Common myeloid progenitor, CD34-positive (primary cell): ENCODE measurements around the gene KRT78. TPM values are rescaled to one million over a fixed set of nuclear protein-coding genes. Genes with fewer than 3 reads are reported as not detected.

Experiments used
- CTCF ChIA-PET: fragments of 350-600 bp; sonication (Branson Sonifier 250); formaldehyde crosslinking; loops from one replicate; lab custom pipeline; 2021; ENCODE audit warnings: antibody characterized with exemption; lab: Charles Lee
- POLR2A ChIA-PET: fragments of 350-600 bp; sonication (Branson Sonifier 250); formaldehyde crosslinking; loops from one replicate; lab custom pipeline; 2021; ENCODE audit warnings: antibody characterized with exemption; lab: Charles Lee
- DNase-seq, 3 donors: peaks; one replicate each; pipeline versions ENCODE4 v3.0.0 to v3.0.0-alpha.2; 2013
- H3K27ac ChIP-seq, 2 experiments: 1 replicate in 1 of 2; 2 replicates in 1 of 2; pipeline ENCODE4 v1.7.0; 2013; ENCODE audit warnings: inconsistent platforms in 2 of 2, low read length in 2 of 2, mild to moderate bottlenecking in 2 of 2, low read depth in 1 of 2, moderate library complexity in 1 of 2; ENCODE audit not compliant: severe bottlenecking in 2 of 2, insufficient read depth in 1 of 2, poor library complexity in 1 of 2
- H3K27me3 ChIP-seq, 5 experiments: replicated peaks in 2 of 5; 1 replicate in 3 of 5; 2 replicates in 2 of 5; pipeline versions ENCODE4 v1.6.1 to v1.7.0; 2013; ENCODE audit warnings: low read length in 4 of 5, mild to moderate bottlenecking in 2 of 5, moderate library complexity in 2 of 5, inconsistent platforms in 1 of 5; ENCODE audit not compliant: insufficient read depth in 5 of 5, control insufficient read depth in 4 of 5
- H3K36me3 ChIP-seq, 4 experiments: 1 replicate in 2 of 4; 2 replicates in 2 of 4; pipeline versions ENCODE4 v1.6.1 to v1.7.0; 2013; ENCODE audit warnings: low read length in 3 of 4, control low read depth in 1 of 4, mild to moderate bottlenecking in 1 of 4; ENCODE audit not compliant: control insufficient read depth in 4 of 4, insufficient read depth in 4 of 4
- H3K4me1 ChIP-seq, 4 experiments: 1 replicate in 3 of 4; 2 replicates in 1 of 4; pipeline versions ENCODE4 v1.6.1 to v1.7.1; 2013; ENCODE audit warnings: low read length in 3 of 4, mild to moderate bottlenecking in 3 of 4, control low read depth in 1 of 4, inconsistent platforms in 1 of 4, moderate library complexity in 1 of 4; ENCODE audit not compliant: control insufficient read depth in 4 of 4, insufficient read depth in 4 of 4; ENCODE audit errors: control extremely low read depth in 1 of 4
- H3K4me3 ChIP-seq, 7 experiments: 1 replicate in 4 of 7; 2 replicates in 3 of 7; pipeline versions ENCODE4 v1.5.1 to v1.7.0; 2013; ENCODE audit warnings: mild to moderate bottlenecking in 7 of 7, low read length in 6 of 7, moderate library complexity in 6 of 7, inconsistent platforms in 2 of 7, low read depth in 2 of 7, control low read depth in 1 of 7; ENCODE audit not compliant: insufficient read depth in 4 of 7, control insufficient read depth in 1 of 7; ENCODE audit errors: extremely low read depth in 1 of 7
- H3K9me3 ChIP-seq, 5 experiments: 1 replicate in 4 of 5; 2 replicates in 1 of 5; pipeline versions ENCODE4 v1.6.1 to v1.7.1; 2013; ENCODE audit warnings: low read length in 4 of 5, mild to moderate bottlenecking in 2 of 5, inconsistent platforms in 1 of 5, low read depth in 1 of 5, moderate library complexity in 1 of 5; ENCODE audit not compliant: control insufficient read depth in 4 of 5, insufficient read depth in 2 of 5; ENCODE audit errors: control extremely low read depth in 1 of 5
- WGBS: methylation state at CpG from one replicate; pipeline ENCODE4 v1.1.5; 2013; ENCODE audit not compliant: insufficient coverage; 5-methylcytosine and 5-hydroxymethylcytosine counted together
- polyA plus RNA-seq: library from polyadenylated mRNA; unstranded; fragments of 120-200 nt; gene quantifications from one replicate; pipeline ENCODE4 v1.2.1, GENCODE V29; 2013

Gene KRT78
- polyA plus RNA-seq, result not detected

DNA sequence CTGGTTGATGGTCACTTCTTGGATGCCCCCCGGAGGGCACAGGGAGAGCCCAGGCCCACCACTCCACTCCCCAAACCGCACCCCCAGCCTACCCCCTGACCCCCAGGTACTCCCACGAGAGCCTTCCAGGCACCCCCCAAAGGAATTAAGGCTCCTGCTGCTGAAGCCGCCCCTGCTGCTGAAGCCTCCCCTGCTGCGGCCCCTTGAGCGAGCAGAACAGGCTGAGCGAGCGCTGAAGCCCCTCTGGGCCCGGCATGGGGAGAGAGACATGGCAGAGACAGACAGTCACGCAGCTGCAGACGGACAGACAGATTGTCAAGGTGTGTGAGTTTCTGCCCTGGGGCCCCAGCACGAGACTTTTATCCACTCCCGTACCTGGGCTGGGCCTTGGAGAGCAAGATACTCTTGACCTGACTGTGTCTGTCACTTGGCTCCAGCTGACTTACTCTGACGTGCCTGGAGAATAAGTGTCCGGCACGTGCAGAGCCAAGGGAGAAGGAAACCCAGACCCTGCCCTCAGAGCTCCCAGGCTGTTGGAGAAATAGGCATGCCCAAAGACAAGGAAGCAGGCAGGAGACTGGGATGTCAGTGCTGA is at the start of gene KRT78:
KRT78 (minus strand) TSS at position 334 of the 595 bp plus-strand sequence; CDS start at position 270, 64 bp downstream.
- ChIA-PET POLR2A (no interaction called here), CTCF (no interaction called here)
- H3K4me3 ChIP-seq, result no peak within 1 kb of the TSS
- H3K27me3 ChIP-seq, result peaks cover 0 to 11% (median 5%) of the 10 kb centered on the region in 5 experiments
- 96% methylated on average over 13 of the region's 16 CpGs for WGBS
- H3K9me3 ChIP-seq, result no peaks in the 10 kb centered on the region
- no peaks in the 10 kb centered on the region for H3K36me3 ChIP-seq
- no peaks in the 10 kb centered on the region for H3K4me1 ChIP-seq
- no peak for DNase-seq
- H3K27ac ChIP-seq, result no peak within 1 kb of the TSS

- H3K27me3 ChIP-seq, result no peaks in the 10 kb centered on the region
- DNase-seq, result no peak
- H3K4me3 ChIP-seq, result no peak overlapping the region
- WGBS, result 100% methylated on average over 2 of the region's 3 CpGs
- CTCF ChIA-PET, result interaction anchor here (0.8 to 6.4 kb wide), 13 partner anchors 11 to 83 kb away, joined by 3 to 47 read pairs (median 5); no protein-coding TSS in a partner anchor
- no peaks in the 10 kb centered on the region for H3K9me3 ChIP-seq
- no peaks in the 10 kb centered on the region for H3K36me3 ChIP-seq
- POLR2A ChIA-PET, result no interaction called here
- H3K4me1 ChIP-seq, result no peaks in the 10 kb centered on the region
- no peak overlapping the region for H3K27ac ChIP-seq
Measured at GRCh38 chr12:52896190-52897100, 47.7 kb upstream of the KRT78 start.

- ChIA-PET POLR2A (interaction anchor here (0.6 kb wide), 1 partner anchor 22 kb away, joined by 3 read pairs; no protein-coding TSS in a partner anchor), CTCF (interaction anchor here (1.4 to 6.4 kb wide), 8 partner anchors 10 to 84 kb away, joined by 3 to 47 read pairs (median 5); no protein-coding TSS in a partner anchor)
- H3K27me3 ChIP-seq, result no peaks in the 10 kb centered on the region
Measured at GRCh38 chr12:52895726-52896189, 47.0 kb upstream of the KRT78 start.

DNA sequence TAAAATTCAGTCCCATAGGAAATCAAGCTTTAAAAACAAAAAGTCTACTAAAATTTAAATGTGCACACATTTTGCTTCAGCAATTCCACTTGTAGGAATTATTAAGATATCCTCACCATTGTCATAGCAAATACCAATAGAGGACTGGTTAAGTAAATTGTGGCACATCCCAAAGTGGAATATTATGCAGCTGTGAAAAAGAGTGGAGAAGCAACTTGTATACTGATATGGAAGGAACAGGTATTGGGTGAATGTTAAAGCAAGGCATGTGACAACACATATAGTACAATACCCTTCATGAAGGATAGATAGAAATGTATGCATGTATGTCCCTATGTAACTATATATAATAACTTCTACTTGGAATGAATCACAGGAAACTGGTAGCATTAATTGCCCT is 44.2 kb upstream of the KRT78 start:
- Histone ChIP-seq H3K27me3 (no peaks in the 10 kb centered on the region), H3K27ac (no peak overlapping the region), H3K36me3 (no peaks in the 10 kb centered on the region), H3K4me1 (no peaks in the 10 kb centered on the region), H3K4me3 (no peak overlapping the region), H3K9me3 (no peaks in the 10 kb centered on the region)
- ChIA-PET POLR2A (no interaction called here), CTCF (interaction anchor here (1.1 to 2.3 kb wide), 4 partner anchors 8 to 88 kb away, joined by 3 to 8 read pairs (median 4); no protein-coding TSS in a partner anchor)
- DNase-seq, result no peak

More at GRCh38 chr12:52895726-52896189, 47.0 kb upstream of the KRT78 start:
- Histone ChIP-seq H3K9me3 (no peaks in the 10 kb centered on the region), H3K4me3 (no peak overlapping the region), H3K36me3 (no peaks in the 10 kb centered on the region), H3K27ac (no peak overlapping the region), H3K4me1 (no peaks in the 10 kb centered on the region)
- no CpG with 5 or more reads among the region's 2 CpGs for WGBS
- DNase-seq, result no peak

GRCh38 chr12:52892207-52892852 is 43.5 kb upstream of the KRT78 start:
- H3K36me3 ChIP-seq, result no peaks in the 10 kb centered on the region
- WGBS, result 100% methylated on average over 2 of the region's 7 CpGs
- CTCF ChIA-PET, result interaction anchor here (1.1 to 2.3 kb wide), 4 partner anchors 8 to 88 kb away, joined by 3 to 8 read pairs (median 4); no protein-coding TSS in a partner anchor

DNA sequence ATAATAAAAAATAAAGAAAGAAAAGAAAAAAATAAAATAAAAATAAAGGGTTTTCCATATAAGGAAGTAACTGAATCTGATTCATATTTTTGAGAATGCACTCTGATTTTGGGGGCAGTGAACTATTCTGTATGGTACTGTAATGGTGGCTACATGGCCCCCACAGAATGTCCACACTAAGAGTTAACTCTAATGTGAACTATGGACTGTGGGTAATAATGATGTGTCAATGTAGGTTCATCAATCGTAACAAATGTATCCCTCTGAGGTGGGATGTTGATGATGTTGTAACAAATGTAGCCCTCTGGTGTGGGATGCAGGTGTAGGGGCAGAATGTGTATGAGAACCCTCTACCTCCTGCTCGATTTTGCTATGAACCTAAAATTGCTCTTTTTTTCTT is 42.2 kb upstream of the KRT78 start:
- POLR2A ChIA-PET, result no interaction called here
- Histone ChIP-seq H3K4me1 (no peaks in the 10 kb centered on the region), H3K27me3 (no peaks in the 10 kb centered on the region), H3K27ac (no peak overlapping the region), H3K4me3 (no peak overlapping the region), H3K9me3 (no peaks in the 10 kb centered on the region), H3K36me3 (no peaks in the 10 kb centered on the region)
- no peak for DNase-seq
- WGBS, result 100% methylated on average over 1 of the region's 2 CpGs
- CTCF ChIA-PET, result no interaction called here

More at GRCh38 chr12:52892207-52892852, 43.5 kb upstream of the KRT78 start:
- DNase-seq, result no peak
- Histone ChIP-seq H3K27ac (no peak overlapping the region), H3K4me1 (no peaks in the 10 kb centered on the region), H3K4me3 (no peak overlapping the region), H3K27me3 (no peaks in the 10 kb centered on the region), H3K9me3 (no peaks in the 10 kb centered on the region)
- POLR2A ChIA-PET, result no interaction called here
